H9 (cell line): ENCODE measurements around the gene VPS41. TPM values are rescaled to one million over a fixed set of nuclear protein-coding genes. Genes with fewer than 3 reads are reported as not detected.

Source experiments
- DNase-seq: peaks from one replicate; pipeline ENCODE4 v3.0.0-alpha.2; 2017
- H2AFZ ChIP-seq: one replicate; pipeline ENCODE4 v1.6.1; 2013; ENCODE audit warnings: mild to moderate bottlenecking, low read length, control low read depth, moderate library complexity
- H2AK5ac ChIP-seq: 2 replicates; pipeline ENCODE4 v1.6.1; 2013; ENCODE audit warnings: low read length, control low read depth, mixed read lengths; ENCODE audit not compliant: insufficient read length
- H2BK120ac ChIP-seq: one replicate; pipeline ENCODE4 v1.6.1; 2013; ENCODE audit warnings: low read depth, mild to moderate bottlenecking, low read length, control low read depth, inconsistent platforms; ENCODE audit not compliant: poor library complexity, severe bottlenecking
- H2BK12ac ChIP-seq: 2 replicates; pipeline ENCODE4 v1.6.1; 2013; ENCODE audit warnings: low read length, control low read depth, mixed read lengths, low read depth; ENCODE audit not compliant: insufficient read length
- H2BK15ac ChIP-seq: 2 replicates; pipeline ENCODE4 v1.6.1; 2013; ENCODE audit warnings: low read depth, low read length, control low read depth
- H2BK20ac ChIP-seq: one replicate; pipeline ENCODE4 v1.6.1; 2013; ENCODE audit warnings: low read depth, mild to moderate bottlenecking, low read length, control low read depth, inconsistent platforms; ENCODE audit not compliant: poor library complexity, severe bottlenecking
- H2BK5ac ChIP-seq: 2 replicates; pipeline ENCODE4 v1.6.1; 2013; ENCODE audit warnings: low read length, control low read depth, mixed read lengths; ENCODE audit not compliant: insufficient read length
- H3K14ac ChIP-seq: 2 replicates; pipeline ENCODE4 v1.6.1; 2013; ENCODE audit warnings: low read length, control low read depth; ENCODE audit not compliant: insufficient read depth
- H3K18ac ChIP-seq: 2 replicates; pipeline ENCODE4 v1.6.1; 2013; ENCODE audit warnings: low read depth, mild to moderate bottlenecking, mixed read lengths, low read length, control low read depth; ENCODE audit not compliant: insufficient read length
- H3K23ac ChIP-seq: 2 replicates; pipeline ENCODE4 v1.6.1; 2013; ENCODE audit warnings: low read length, control low read depth, mixed read lengths, low read depth; ENCODE audit not compliant: insufficient read length
- H3K23me2 ChIP-seq: 2 replicates; pipeline ENCODE4 v1.6.1; 2013; ENCODE audit warnings: low read depth, mild to moderate bottlenecking, mixed read lengths, low read length, control low read depth; ENCODE audit not compliant: insufficient read length, poor library complexity, severe bottlenecking
- H3K27ac ChIP-seq: 2 replicates; pipeline ENCODE4 v1.5.1; 2013; ENCODE audit warnings: low read length, control low read depth, mixed read lengths, low read depth; ENCODE audit not compliant: insufficient read length
- H3K27me3 ChIP-seq: 2 replicates; pipeline ENCODE4 v1.6.1; 2013; ENCODE audit warnings: low read length, control low read depth, inconsistent platforms; ENCODE audit not compliant: insufficient read depth
- H3K4ac ChIP-seq: 2 replicates; pipeline ENCODE4 v1.6.1; 2013; ENCODE audit warnings: low read depth, mild to moderate bottlenecking, control low read depth, inconsistent platforms, low read length, moderate library complexity
- H3K4me1 ChIP-seq: 2 replicates; pipeline ENCODE4 v1.6.1; 2013; ENCODE audit warnings: low read length, control low read depth, inconsistent platforms; ENCODE audit not compliant: insufficient read depth
- H3K4me2 ChIP-seq: 2 replicates; pipeline ENCODE4 v1.6.1; 2013; ENCODE audit warnings: low read length, control low read depth, mixed read lengths; ENCODE audit not compliant: insufficient read length, insufficient read depth
- H3K56ac ChIP-seq: 2 replicates; pipeline ENCODE4 v1.6.1; 2013; ENCODE audit warnings: low read depth, mild to moderate bottlenecking, mixed read lengths, low read length, control low read depth; ENCODE audit not compliant: insufficient read length
- H3K79me1 ChIP-seq: 2 replicates; pipeline ENCODE4 v1.6.1; 2013; ENCODE audit warnings: low read depth, mild to moderate bottlenecking, moderate library complexity, low read length, control low read depth, inconsistent platforms; ENCODE audit not compliant: insufficient read depth, poor library complexity, severe bottlenecking
- H3K79me2 ChIP-seq: 2 replicates; pipeline ENCODE4 v1.6.1; 2013; ENCODE audit warnings: low read length, control low read depth, inconsistent platforms; ENCODE audit not compliant: insufficient read depth
- H3K9ac ChIP-seq: 2 replicates; pipeline ENCODE4 v1.6.1; 2013; ENCODE audit warnings: low read length, control low read depth, mixed read lengths; ENCODE audit not compliant: insufficient read length; ENCODE audit errors: extremely low read depth
- H3K9me3 ChIP-seq: one replicate; pipeline ENCODE4 v1.6.1; 2013; ENCODE audit warnings: low read depth, low read length, inconsistent platforms; ENCODE audit not compliant: control insufficient read depth
- H3T11ph ChIP-seq: one replicate; pipeline ENCODE4 v1.6.1; 2013; ENCODE audit warnings: mild to moderate bottlenecking, low read length, control low read depth, inconsistent platforms
- H4K20me1 ChIP-seq: one replicate; pipeline ENCODE4 v1.6.1; 2013; ENCODE audit not compliant: control insufficient read depth, insufficient read length, insufficient read depth
- H4K5ac ChIP-seq: 2 replicates; pipeline ENCODE4 v1.6.1; 2013; ENCODE audit warnings: low read depth, mild to moderate bottlenecking, mixed read lengths, low read length, control low read depth; ENCODE audit not compliant: insufficient read length
- H4K8ac ChIP-seq: replicated peaks from 2 replicates; pipeline ENCODE4 v1.6.1; 2013; ENCODE audit warnings: low read length, control low read depth, mixed read lengths, low read depth; ENCODE audit not compliant: insufficient read length
- H4K91ac ChIP-seq: 2 replicates; pipeline ENCODE4 v1.6.1; 2013; ENCODE audit warnings: low read depth, mild to moderate bottlenecking, moderate library complexity, mixed read lengths, low read length, control low read depth; ENCODE audit not compliant: insufficient read length
- H3K27ac Mint-ChIP-seq, 3 experiments: 2 replicates in 2 of 3; 3 replicates in 1 of 3; pipeline ENCODE4 v1.8.0; 2020 to 2021; ENCODE audit warnings: mixed read lengths in 3 of 3, mild to moderate bottlenecking in 1 of 3, moderate library complexity in 1 of 3
- H3K27me3 Mint-ChIP-seq: 2 replicates; pipeline ENCODE4 v1.8.0; 2021; ENCODE audit warnings: low read depth, mild to moderate bottlenecking, moderate library complexity, mixed read lengths
- H3K36me3 Mint-ChIP-seq, 3 experiments: 2 replicates in 2 of 3; 3 replicates in 1 of 3; pipeline ENCODE4 v1.8.0; 2020 to 2021; ENCODE audit warnings: low read depth in 3 of 3, mixed read lengths in 3 of 3; ENCODE audit not compliant: insufficient read depth in 1 of 3
- H3K4me1 Mint-ChIP-seq, 2 experiments: 2 replicates each; pipeline ENCODE4 v1.8.0; 2020; ENCODE audit warnings: mixed read lengths in 2 of 2
- H3K4me3 Mint-ChIP-seq, 2 experiments: 2 replicates in 1 of 2; 3 replicates in 1 of 2; pipeline ENCODE4 v1.8.0; 2020 to 2021; ENCODE audit warnings: mild to moderate bottlenecking in 2 of 2, mixed read lengths in 2 of 2, moderate library complexity in 1 of 2
- H3K9me3 Mint-ChIP-seq, 2 experiments: 2 replicates in 1 of 2; 3 replicates in 1 of 2; pipeline ENCODE4 v1.8.0; 2020; ENCODE audit warnings: mild to moderate bottlenecking in 2 of 2, mixed read lengths in 2 of 2, moderate library complexity in 1 of 2
- WGBS: extraction: QIAGEN DNeasy Blood & Tissue Kit; methylation state at CpG from one replicate; pipeline ENCODE4 v1.1.7; 2013; ENCODE audit warnings: missing lambda C conversion rate, low lambda C conversion rate, mixed read lengths; ENCODE audit not compliant: insufficient read length; ENCODE audit errors: extremely low coverage; 5-methylcytosine and 5-hydroxymethylcytosine counted together
- total RNA-seq: library from RNA; stranded (reverse); gene quantifications from 2 replicates; pipeline ENCODE4 v1.2.1, GENCODE V29; 2021
- TF ChIP-seq, protein P1 (sequence below): fragments of 200-600 bp; sonication (generic); conservative IDR thresholded peaks from 3 replicates; pipeline ENCODE4 v1.8.0; 2021; ENCODE audit warnings: antibody characterized with exemption, mild to moderate bottlenecking

Gene VPS41
- total RNA-seq, 1 experiment from 2014 or later: 49.3 TPM

- TF ChIP-seq, protein P1, sequence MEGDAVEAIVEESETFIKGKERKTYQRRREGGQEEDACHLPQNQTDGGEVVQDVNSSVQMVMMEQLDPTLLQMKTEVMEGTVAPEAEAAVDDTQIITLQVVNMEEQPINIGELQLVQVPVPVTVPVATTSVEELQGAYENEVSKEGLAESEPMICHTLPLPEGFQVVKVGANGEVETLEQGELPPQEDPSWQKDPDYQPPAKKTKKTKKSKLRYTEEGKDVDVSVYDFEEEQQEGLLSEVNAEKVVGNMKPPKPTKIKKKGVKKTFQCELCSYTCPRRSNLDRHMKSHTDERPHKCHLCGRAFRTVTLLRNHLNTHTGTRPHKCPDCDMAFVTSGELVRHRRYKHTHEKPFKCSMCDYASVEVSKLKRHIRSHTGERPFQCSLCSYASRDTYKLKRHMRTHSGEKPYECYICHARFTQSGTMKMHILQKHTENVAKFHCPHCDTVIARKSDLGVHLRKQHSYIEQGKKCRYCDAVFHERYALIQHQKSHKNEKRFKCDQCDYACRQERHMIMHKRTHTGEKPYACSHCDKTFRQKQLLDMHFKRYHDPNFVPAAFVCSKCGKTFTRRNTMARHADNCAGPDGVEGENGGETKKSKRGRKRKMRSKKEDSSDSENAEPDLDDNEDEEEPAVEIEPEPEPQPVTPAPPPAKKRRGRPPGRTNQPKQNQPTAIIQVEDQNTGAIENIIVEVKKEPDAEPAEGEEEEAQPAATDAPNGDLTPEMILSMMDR: peak; percentile 94
Observed at GRCh38 chr7:38796626-38797501, 112.1 kb downstream of the VPS41 start.

More at GRCh38 chr7:38796626-38797501, 112.1 kb downstream of the VPS41 start:
- H3K4me2 ChIP-seq: no peak overlapping the region
- no peaks in the 10 kb centered on the region for H3K27me3 ChIP-seq
- H2BK15ac ChIP-seq: no peak overlapping the region
- H3K4me1 Mint-ChIP-seq: peaks cover 32 to 36% of the 10 kb centered on the region in 2 experiments
- no peaks in the 10 kb centered on the region for H4K20me1 ChIP-seq
- H3K56ac ChIP-seq: no peak overlapping the region
- H3K9ac ChIP-seq: no peak overlapping the region
- no peak overlapping the region for H4K91ac ChIP-seq
- H2AK5ac ChIP-seq: no peak overlapping the region
- H2BK5ac ChIP-seq: no peak overlapping the region
- H2AFZ ChIP-seq: no peak overlapping the region
- H3K4me3 Mint-ChIP-seq: no peak overlapping the region
- no peak overlapping the region for H3K14ac ChIP-seq
- no peak overlapping the region for H3K18ac ChIP-seq
- peaks cover 7% of the 10 kb centered on the region; the same call in 1 of the 2 replicates for H3K4me1 ChIP-seq
- H3K27me3 Mint-ChIP-seq: no peaks in the 10 kb centered on the region
- WGBS: no CpG with 5 or more reads among the region's 8 CpGs
- H3K9me3 Mint-ChIP-seq: no peaks in the 10 kb centered on the region
- no peak overlapping the region for H3K27ac ChIP-seq
- no peak overlapping the region for H2BK120ac ChIP-seq
- 0 out of 2 replicates have a peak, but pooled peaks cover 1% of the 10 kb centered on the region for H3K79me2 ChIP-seq
- no peak overlapping the region for H4K5ac ChIP-seq
- no peak overlapping the region for H2BK20ac ChIP-seq
- no peak overlapping the region for H3K4ac ChIP-seq
- H4K8ac ChIP-seq: no peak overlapping the region
- no peak overlapping the region for H3T11ph ChIP-seq
- no peaks in the 10 kb centered on the region for H3K79me1 ChIP-seq
- DNase-seq: no peak
- no peak overlapping the region for H2BK12ac ChIP-seq
- H3K36me3 Mint-ChIP-seq: peaks cover 0 to 7% (median 0%) of the 10 kb centered on the region in 3 experiments; a peak in 3 of 7 replicates
- no peak overlapping the region for H3K23ac ChIP-seq
- H3K27ac Mint-ChIP-seq: peak overlapping the region in 2 of 3 experiments; percentile 19 to 27; a peak in 1 of 7 replicates
- H3K9me3 ChIP-seq: no peaks in the 10 kb centered on the region
- H3K23me2 ChIP-seq: no peaks in the 10 kb centered on the region
